Measurements from ENCODE around the gene PPP1R13L. TPM values are rescaled to one million over a fixed set of nuclear protein-coding genes. Genes with fewer than 3 reads are reported as not detected.
A peak's percentile ranks its signal among the peaks of the same experiment; 100 is the strongest.

The PPP1R13L gene
- total RNA-seq: 10 to 100 TPM in 5 of 7 donors, 1 to 10 TPM in 2; 3.9 to 18.1 (median 12.5) TPM
- 10 to 100 TPM in 1 of 3 donors, 1 to 10 TPM in 2; 7.5 to 13.2 (median 8.8) TPM for polyA plus RNA-seq
- long read RNA-seq, donor 1, partial matches to known transcripts: 0 of 1 reads
- long read RNA-seq, donor 1, other reads (novel, unspliced or antisense): 0 of 1 reads
- long read RNA-seq, donor 2, partial matches to known transcripts: 0 of 3 reads
- long read RNA-seq, donor 2, other reads (novel, unspliced or antisense): 0 of 3 reads

DNA sequence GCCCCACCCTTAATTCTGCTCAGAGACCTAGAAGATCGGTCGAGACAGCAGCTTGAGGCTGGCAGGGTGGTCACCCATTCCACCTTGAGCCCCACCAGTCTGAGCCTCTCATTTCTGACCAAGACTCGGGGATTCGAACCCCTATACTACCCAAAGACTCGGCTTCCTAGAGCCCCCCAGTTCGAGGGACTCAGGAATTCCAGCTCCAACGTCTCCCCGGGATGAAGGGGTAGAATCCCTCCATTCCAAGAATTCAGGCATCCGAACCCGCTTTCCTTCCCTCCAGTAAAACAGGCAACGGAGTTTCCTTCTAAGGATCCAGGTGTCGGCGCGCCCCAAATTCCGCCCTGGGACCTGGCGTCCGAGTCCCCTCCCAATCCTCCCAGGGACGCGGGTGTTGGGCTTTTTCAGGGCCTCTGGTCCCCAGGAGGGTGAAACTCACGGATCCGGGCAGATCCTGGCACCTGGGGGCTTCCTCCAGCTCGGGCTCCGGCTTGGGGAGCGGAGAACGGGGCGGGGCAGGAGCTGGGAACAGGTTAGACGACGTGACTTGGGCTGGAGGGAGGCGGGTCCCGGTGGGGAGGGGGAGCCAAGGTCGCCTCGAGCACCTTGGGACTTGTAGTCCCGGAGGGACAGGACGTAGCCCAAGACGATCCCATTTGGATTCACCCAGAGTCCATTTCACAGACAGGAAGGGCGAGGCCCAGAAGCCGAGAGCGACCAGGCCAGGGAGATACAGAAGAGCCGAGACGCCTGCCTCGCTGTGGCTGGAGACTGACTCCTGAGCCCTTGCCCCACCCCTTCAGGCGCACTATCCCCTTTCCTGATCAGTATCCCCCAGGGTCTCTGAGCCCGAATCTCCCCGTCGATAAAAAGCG lies at the start of gene PPP1R13L:
Gene PPP1R13L (minus strand): TSS at position 513 of the 878 bp plus-strand sequence. CDS start 6,751 bp downstream, outside the sequence.
- H3K27me3 ChIP-seq (replicated peaks in 1 of 7): peaks cover 0 to 41% (median 10%) of the 10 kb centered on the region in 7 donors
- 4 to 20% (median 5%) methylated on average over 34 to 46 of the region's 46 CpGs for WGBS, 5 donors

DNA sequence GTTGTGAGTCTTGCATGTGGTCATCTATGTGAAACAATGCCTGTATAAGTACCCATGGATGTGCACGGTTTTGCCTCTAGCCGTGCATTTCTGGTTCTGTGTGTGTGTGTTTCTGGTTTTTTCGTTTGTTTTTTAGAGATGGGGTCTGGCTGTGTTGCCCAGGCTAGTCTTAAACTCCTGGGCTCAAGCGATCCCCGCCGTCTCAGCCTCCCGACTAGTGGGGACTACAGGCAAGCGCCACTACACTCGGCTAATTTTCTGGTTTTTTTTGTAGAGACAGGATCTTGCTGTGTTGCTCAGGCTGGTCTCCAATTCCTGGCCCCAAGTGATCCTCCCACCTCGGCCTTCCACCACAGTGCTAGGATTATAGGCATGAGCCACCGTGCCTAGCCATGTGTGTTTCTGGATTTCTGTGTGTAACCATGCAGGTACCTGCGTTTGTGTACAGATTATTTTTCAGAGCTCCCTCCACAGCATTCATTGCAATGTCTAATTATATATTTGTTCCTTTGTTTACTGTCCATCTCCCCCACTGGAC lies 47.0 kb upstream of the PPP1R13L start:
- WGBS, 5 donors: 74 to 79% (median 77%) methylated on average over 12 of the region's 12 CpGs
- DNase-seq: no peak
- H3K27ac ChIP-seq: peak overlapping the region in 5 of 8 donors; percentile 70 to 88 (median 87)
- peaks cover 27 to 69% (median 50%) of the 10 kb centered on the region in 6 donors for H3K4me1 ChIP-seq
- no peaks in the 10 kb centered on the region for H3K36me3 ChIP-seq
- TF ChIP-seq POLR2A (IDR thresholded peaks at IDR 0.05) (no peak), POLR2AphosphoS5 (IDR thresholded peaks at IDR 0.05) (no peak)
- TF ChIP-seq, protein P1, sequence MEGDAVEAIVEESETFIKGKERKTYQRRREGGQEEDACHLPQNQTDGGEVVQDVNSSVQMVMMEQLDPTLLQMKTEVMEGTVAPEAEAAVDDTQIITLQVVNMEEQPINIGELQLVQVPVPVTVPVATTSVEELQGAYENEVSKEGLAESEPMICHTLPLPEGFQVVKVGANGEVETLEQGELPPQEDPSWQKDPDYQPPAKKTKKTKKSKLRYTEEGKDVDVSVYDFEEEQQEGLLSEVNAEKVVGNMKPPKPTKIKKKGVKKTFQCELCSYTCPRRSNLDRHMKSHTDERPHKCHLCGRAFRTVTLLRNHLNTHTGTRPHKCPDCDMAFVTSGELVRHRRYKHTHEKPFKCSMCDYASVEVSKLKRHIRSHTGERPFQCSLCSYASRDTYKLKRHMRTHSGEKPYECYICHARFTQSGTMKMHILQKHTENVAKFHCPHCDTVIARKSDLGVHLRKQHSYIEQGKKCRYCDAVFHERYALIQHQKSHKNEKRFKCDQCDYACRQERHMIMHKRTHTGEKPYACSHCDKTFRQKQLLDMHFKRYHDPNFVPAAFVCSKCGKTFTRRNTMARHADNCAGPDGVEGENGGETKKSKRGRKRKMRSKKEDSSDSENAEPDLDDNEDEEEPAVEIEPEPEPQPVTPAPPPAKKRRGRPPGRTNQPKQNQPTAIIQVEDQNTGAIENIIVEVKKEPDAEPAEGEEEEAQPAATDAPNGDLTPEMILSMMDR (IDR thresholded peaks at IDR 0.05 in 8 of 11, conservative IDR thresholded peaks at IDR 0.05 in 3 of 11): no peak
- peaks cover 0 to 5% (median 0%) of the 10 kb centered on the region in 7 donors for H3K27me3 ChIP-seq (replicated peaks in 1 of 7)
- H3K4me3 ChIP-seq: peak overlapping the region in 1 of 8 donors; percentile 84
- intact Hi-C loops (cut with DNase I; ENCODE audit: low total_unique reads): no loop called here
- H3K9me3 ChIP-seq: no peaks in the 10 kb centered on the region

More for the DNA sequence above, at the start of gene PPP1R13L:
- intact Hi-C loops (cut with DNase I; ENCODE audit: low total_unique reads): no loop called here
- H3K4me3 ChIP-seq: peak within 1 kb of the TSS; percentile 74 to 89 (median 82)
- H3K27ac ChIP-seq: peak within 1 kb of the TSS; percentile 78 to 96 (median 91)
- no peaks in the 10 kb centered on the region for H3K9me3 ChIP-seq
- peak; percentile 88 for DNase-seq
- TF ChIP-seq POLR2AphosphoS5 (IDR thresholded peaks at IDR 0.05) (peak in 1 of 3 donors; percentile 55), POLR2A (IDR thresholded peaks at IDR 0.05) (no peak)
- TF ChIP-seq, protein P1 (IDR thresholded peaks at IDR 0.05 in 8 of 11, conservative IDR thresholded peaks at IDR 0.05 in 3 of 11): no peak
- H3K36me3 ChIP-seq: peaks cover 0 to 11% (median 0%) of the 10 kb centered on the region in 6 donors
- peaks cover 22 to 82% (median 60%) of the 10 kb centered on the region in 6 donors for H3K4me1 ChIP-seq

DNA sequence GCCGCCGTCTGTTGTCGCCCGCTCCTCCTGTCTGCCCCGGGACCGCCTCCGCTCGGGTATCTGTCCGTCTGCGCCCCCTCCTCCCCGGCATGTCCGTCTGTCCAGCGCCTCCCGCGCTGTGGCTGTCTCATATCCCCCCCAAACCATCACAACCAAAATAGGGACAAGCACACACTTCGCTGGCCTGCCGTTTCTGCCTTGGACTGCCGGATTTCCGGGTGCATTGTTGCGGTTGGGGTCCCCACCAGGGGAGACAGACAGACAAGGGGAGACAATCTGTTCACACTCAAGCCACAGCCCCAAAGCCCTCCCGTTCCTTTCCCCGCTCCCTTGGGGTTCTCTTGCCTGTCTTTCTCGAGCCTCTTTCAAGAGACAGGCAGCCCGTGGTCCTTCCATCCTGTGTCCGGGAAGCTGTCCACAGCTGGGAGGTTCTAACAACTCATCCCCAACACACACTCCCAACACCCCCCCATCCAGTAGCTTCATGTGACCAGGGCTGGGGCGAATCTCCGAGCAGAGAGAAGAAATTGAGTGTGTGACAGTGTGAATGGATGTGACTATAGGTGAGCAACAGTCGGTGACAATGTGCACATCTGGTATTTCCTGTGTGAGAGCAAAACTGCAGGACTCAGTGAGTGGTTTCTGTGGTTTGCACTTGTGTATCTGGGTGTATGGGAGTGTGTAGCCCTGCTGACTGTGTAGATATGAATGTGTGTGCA lies 46.4 kb upstream of the PPP1R13L start:
- TF ChIP-seq, protein P1 (IDR thresholded peaks at IDR 0.05 in 8 of 11, conservative IDR thresholded peaks at IDR 0.05 in 3 of 11): no peak
- TF ChIP-seq POLR2AphosphoS5 (IDR thresholded peaks at IDR 0.05) (peak in 1 of 3 donors; percentile 31), POLR2A (IDR thresholded peaks at IDR 0.05) (no peak)
- DNase-seq: no peak
- peak overlapping the region; percentile 35 to 88 (median 76) for H3K27ac ChIP-seq
- peak overlapping the region; percentile 49 to 84 (median 62) for H3K4me3 ChIP-seq
- intact Hi-C loops (cut with DNase I; ENCODE audit: low total_unique reads): no loop called here
- H3K4me1 ChIP-seq: peaks cover 26 to 66% (median 46%) of the 10 kb centered on the region in 6 donors
- 1 to 2% (median 2%) methylated on average over 18 to 28 of the region's 28 CpGs for WGBS, 5 donors
- H3K27me3 ChIP-seq (replicated peaks in 1 of 7): peaks cover 0 to 5% (median 0%) of the 10 kb centered on the region in 7 donors
- no peaks in the 10 kb centered on the region for H3K9me3 ChIP-seq
- H3K36me3 ChIP-seq: no peaks in the 10 kb centered on the region

Measured in spleen (tissue), 13 donors.